MCF 10A (cell line): ENCODE results near the gene PARP6. TPM values are rescaled to one million over a fixed set of nuclear protein-coding genes. Genes with fewer than 3 reads are reported as not detected.

Experiments used
- BruUV-seq: library from RNA; stranded (reverse); fragments of 400-500 nt; replicated peaks from 2 replicates; lab custom pipeline; 2021; lab: Mats Ljungman, UMichigan
- CTCF ChIA-PET: fragments of 300-600 bp; sonication (Branson Sonifier 250); formaldehyde crosslinking; extraction: SDS; loops from one replicate; lab custom pipeline; 2021; ENCODE audit warnings: antibody characterized with exemption, inconsistent platforms; lab: Yijun Ruan, JAX
- POLR2A ChIA-PET: fragments of 300-600, 350-650 bp; sonication (Branson Sonifier 250); formaldehyde crosslinking; extraction: SDS; loops from one replicate; lab custom pipeline; 2020; ENCODE audit warnings: antibody characterized with exemption, inconsistent platforms; lab: Yijun Ruan, JAX
- DNase-seq: peaks from one replicate; pipeline ENCODE4 v3.0.0-alpha.2; 2018; ENCODE audit not compliant: unreplicated experiment
- H3K27ac Mint-ChIP-seq: one replicate; pipeline ENCODE4 v1.8.0; 2022; ENCODE audit warnings: mild to moderate bottlenecking, low read depth, mixed read lengths; ENCODE audit not compliant: unreplicated experiment
- H3K27me3 Mint-ChIP-seq: one replicate; pipeline ENCODE4 v1.8.0; 2022; ENCODE audit warnings: mixed read lengths; ENCODE audit not compliant: insufficient read depth, unreplicated experiment
- H3K36me3 Mint-ChIP-seq: one replicate; pipeline ENCODE4 v1.8.0; 2022; ENCODE audit warnings: mild to moderate bottlenecking, moderate library complexity, mixed read lengths; ENCODE audit not compliant: insufficient read depth, unreplicated experiment
- H3K4me1 Mint-ChIP-seq: one replicate; pipeline ENCODE4 v1.8.0; 2022; ENCODE audit warnings: mixed read lengths; ENCODE audit not compliant: insufficient read depth, unreplicated experiment
- H3K4me3 Mint-ChIP-seq: one replicate; pipeline ENCODE4 v1.8.0; 2022; ENCODE audit warnings: mild to moderate bottlenecking, moderate library complexity, mixed read lengths; ENCODE audit not compliant: unreplicated experiment
- H3K9me3 Mint-ChIP-seq: one replicate; pipeline ENCODE4 v1.8.0; 2022; ENCODE audit warnings: mixed read lengths; ENCODE audit not compliant: unreplicated experiment
- CTCF ChIP-seq: fragments of 200-600 bp; IDR thresholded peaks from one replicate; pipeline ENCODE4 v1.8.0; 2022; ENCODE audit warnings: antibody characterized with exemption, mild to moderate bottlenecking; ENCODE audit not compliant: unreplicated experiment
- intact Hi-C: fragments of 100-400 bp; cut with micrococcal nuclease; formaldehyde crosslinking; loops from 2 replicates; pipeline ENCODE4 v1.14.1; 2022
- total RNA-seq: library from RNA; stranded (reverse); gene quantifications from 2 replicates; pipeline ENCODE4 v1.2.3, GENCODE V29; 2022

The PARP6 gene
- total RNA-seq, 1 experiment from 2014 or later = 117 TPM

- ChIA-PET CTCF (interaction anchor here (0.5 to 3.8 kb wide), 24 partner anchors 11 to 459 kb away, joined by 3 to 29 read pairs (median 4); no protein-coding TSS in a partner anchor), POLR2A (interaction anchor here (0.5 to 11.2 kb wide), 10 partner anchors 15 to 275 kb away, joined by 3 to 424 read pairs (median 5); partner anchors contain the start of gene PKM)
- peaks cover 87% of the 10 kb centered on the region for H3K36me3 Mint-ChIP-seq
- DNase-seq = no peak
- no peaks in the 10 kb centered on the region for H3K9me3 Mint-ChIP-seq
- no peaks in the 10 kb centered on the region for H3K27me3 Mint-ChIP-seq
- peaks cover 39% of the 10 kb centered on the region for H3K4me1 Mint-ChIP-seq
- no TSS peak for BruUV-seq
- H3K27ac Mint-ChIP-seq = no peak overlapping the region
- intact Hi-C loops = no loop called here
- no peak overlapping the region for H3K4me3 Mint-ChIP-seq
- no peak for TF ChIP-seq CTCF
These were observed 71.7 kb downstream of the PARP6 start for GRCh38 chr15:72200395-72201237.

DNA sequence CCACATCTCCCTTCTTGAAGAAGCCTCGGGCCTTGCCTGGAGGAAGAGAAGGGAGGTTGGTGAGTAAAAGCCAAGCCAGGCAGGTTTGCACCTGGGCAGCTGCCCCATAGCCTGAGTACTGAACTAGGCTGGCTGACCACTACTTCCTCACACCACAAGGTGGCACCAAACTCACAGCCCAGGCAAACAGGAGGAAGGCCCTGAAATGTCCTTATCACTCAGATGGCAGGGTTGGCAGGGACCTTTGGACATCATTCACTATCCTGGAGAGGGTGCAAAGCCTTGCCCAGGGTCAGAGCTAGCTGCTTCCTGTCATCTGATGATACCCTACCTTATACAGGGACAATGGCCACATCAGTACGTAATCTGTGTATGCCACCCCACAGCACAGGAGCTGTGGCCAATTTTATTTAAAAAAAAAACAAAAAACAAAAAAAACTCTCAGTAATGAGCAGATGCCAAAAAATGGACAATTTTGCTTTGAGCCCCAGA is 72.6 kb downstream of the PARP6 start:
- CTCF ChIA-PET = interaction anchor here (0.5 to 3.8 kb wide), 22 partner anchors 9 to 400 kb away, joined by 3 to 29 read pairs (median 4); no protein-coding TSS in a partner anchor
- BruUV-seq = no TSS peak
- POLR2A ChIA-PET = interaction anchor here (0.5 to 11.2 kb wide), 13 partner anchors 11 to 276 kb away, joined by 3 to 424 read pairs (median 5); partner anchors contain the start of genes HEXA and PKM
- peak; percentile 85 for TF ChIP-seq CTCF
- Mint-ChIP-seq H3K4me3 (no peak overlapping the region), H3K27me3 (no peaks in the 10 kb centered on the region), H3K9me3 (no peaks in the 10 kb centered on the region), H3K36me3 (peaks cover 79% of the 10 kb centered on the region), H3K27ac (no peak overlapping the region), H3K4me1 (peaks cover 38% of the 10 kb centered on the region)
- DNase-seq = peak; percentile 86
- intact Hi-C loops = loop anchor here (1.0 to 2.0 kb wide), 3 partner anchors 23 to 87 kb away; partner anchors contain the start of gene PARP6

GRCh38 chr15:72199205-72199515 is 73.2 kb downstream of the PARP6 start:
- DNase-seq = no peak
- Mint-ChIP-seq H3K4me3 (no peak overlapping the region), H3K27me3 (no peaks in the 10 kb centered on the region), H3K36me3 (peaks cover 73% of the 10 kb centered on the region), H3K9me3 (no peaks in the 10 kb centered on the region), H3K4me1 (peaks cover 32% of the 10 kb centered on the region), H3K27ac (no peak overlapping the region)
- intact Hi-C loops = loop anchor here (1.0 to 2.0 kb wide), 3 partner anchors 24 to 87 kb away; partner anchors contain the start of gene PARP6
- TSS peak; percentile 98 for BruUV-seq
- no peak for TF ChIP-seq CTCF
- ChIA-PET CTCF (interaction anchor here (0.6 to 3.8 kb wide), 13 partner anchors 9 to 179 kb away, joined by 3 to 29 read pairs (median 4); no protein-coding TSS in a partner anchor), POLR2A (interaction anchor here (0.7 to 11.2 kb wide), 12 partner anchors 8 to 177 kb away, joined by 3 to 424 read pairs (median 6); partner anchors contain the start of genes HEXA and PKM)
